B cell (primary cell): ENCODE data around the gene FAM240B.

Experiments
- EZH2 ChIP-seq: IDR thresholded peaks from 2 replicates; pipeline ENCODE4 v1.6.1; 2012; ENCODE audit warnings: borderline replicate concordance, low read depth, mild to moderate bottlenecking, moderate library complexity, low read length; ENCODE audit not compliant: insufficient read depth, poor library complexity, severe bottlenecking
- TF ChIP-seq, protein P1 (sequence below): fragments of 200-600 bp; IDR thresholded peaks from one replicate; pipeline ENCODE4 v1.8.0; 2022; ENCODE audit warnings: antibody characterized with exemption, mild to moderate bottlenecking

DNA sequence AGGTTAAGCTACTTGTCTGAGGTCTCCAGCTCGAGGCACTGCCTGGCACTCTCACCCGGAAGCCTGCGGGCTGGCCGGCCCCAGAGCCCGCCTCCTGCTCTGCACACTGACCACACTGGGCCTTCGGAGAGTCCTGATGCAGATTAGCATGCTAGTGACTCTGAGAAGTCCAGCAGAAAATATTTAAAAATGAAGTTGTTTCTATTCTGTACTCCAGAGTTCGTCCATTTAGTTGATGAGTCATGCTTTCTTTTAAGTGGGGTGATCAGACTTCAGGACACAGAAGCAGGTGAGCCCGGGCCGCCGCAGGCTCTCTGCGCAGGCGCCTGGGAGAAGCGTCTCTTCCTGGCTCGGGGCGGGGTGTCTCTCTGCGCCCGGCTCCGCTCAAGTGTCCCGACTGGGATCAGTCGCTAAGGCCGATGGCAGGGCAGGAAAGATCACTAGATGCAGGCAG, 32.5 kb downstream of the FAM240B start:
- TF ChIP-seq, protein P1, sequence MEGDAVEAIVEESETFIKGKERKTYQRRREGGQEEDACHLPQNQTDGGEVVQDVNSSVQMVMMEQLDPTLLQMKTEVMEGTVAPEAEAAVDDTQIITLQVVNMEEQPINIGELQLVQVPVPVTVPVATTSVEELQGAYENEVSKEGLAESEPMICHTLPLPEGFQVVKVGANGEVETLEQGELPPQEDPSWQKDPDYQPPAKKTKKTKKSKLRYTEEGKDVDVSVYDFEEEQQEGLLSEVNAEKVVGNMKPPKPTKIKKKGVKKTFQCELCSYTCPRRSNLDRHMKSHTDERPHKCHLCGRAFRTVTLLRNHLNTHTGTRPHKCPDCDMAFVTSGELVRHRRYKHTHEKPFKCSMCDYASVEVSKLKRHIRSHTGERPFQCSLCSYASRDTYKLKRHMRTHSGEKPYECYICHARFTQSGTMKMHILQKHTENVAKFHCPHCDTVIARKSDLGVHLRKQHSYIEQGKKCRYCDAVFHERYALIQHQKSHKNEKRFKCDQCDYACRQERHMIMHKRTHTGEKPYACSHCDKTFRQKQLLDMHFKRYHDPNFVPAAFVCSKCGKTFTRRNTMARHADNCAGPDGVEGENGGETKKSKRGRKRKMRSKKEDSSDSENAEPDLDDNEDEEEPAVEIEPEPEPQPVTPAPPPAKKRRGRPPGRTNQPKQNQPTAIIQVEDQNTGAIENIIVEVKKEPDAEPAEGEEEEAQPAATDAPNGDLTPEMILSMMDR: no peak
- TF ChIP-seq EZH2: no peak
